GM18907 (cell line): ENCODE data around the gene RRP12.
A peak's percentile ranks its signal among the peaks of the same experiment; 100 is the strongest.

Experiments used
- ATAC-seq: cut with Tn5 transposase; IDR thresholded peaks from one replicate; pipeline ENCODE4 v1.9.1; 2021; ENCODE audit warnings: mild to moderate bottlenecking, moderate library complexity; ENCODE audit not compliant: unreplicated experiment

Gene RRP12

GRCh38 chr10:97318772-97319651, 82.1 kb downstream of the RRP12 start, which contains the start of gene FRAT1:
FRAT1 (plus strand) TSS chr10:97319271; CDS start chr10:97319454, 183 bp downstream.
- ATAC-seq = peak; percentile 78

- no peak for ATAC-seq
These were observed 86.5 kb downstream of the RRP12 start for GRCh38 chr10:97314671-97315070.

GRCh38 chr10:97312897-97313296, 88.2 kb downstream of the RRP12 start:
- ATAC-seq = no peak

GRCh38 chr10:97311111-97311626, 90.0 kb downstream of the RRP12 start:
- ATAC-seq = no peak

- ATAC-seq = no peak
These were observed 93.0 kb downstream of the RRP12 start for GRCh38 chr10:97307866-97308780.

GRCh38 chr10:97307441-97307840, 93.7 kb downstream of the RRP12 start:
- ATAC-seq = no peak
